ENCODE data around the gene CBLC. TPM values are rescaled to one million over a fixed set of nuclear protein-coding genes. Genes with fewer than 3 reads are reported as not detected.

The CBLC gene
- polyA plus RNA-seq, 1 experiment = not detected

DNA sequence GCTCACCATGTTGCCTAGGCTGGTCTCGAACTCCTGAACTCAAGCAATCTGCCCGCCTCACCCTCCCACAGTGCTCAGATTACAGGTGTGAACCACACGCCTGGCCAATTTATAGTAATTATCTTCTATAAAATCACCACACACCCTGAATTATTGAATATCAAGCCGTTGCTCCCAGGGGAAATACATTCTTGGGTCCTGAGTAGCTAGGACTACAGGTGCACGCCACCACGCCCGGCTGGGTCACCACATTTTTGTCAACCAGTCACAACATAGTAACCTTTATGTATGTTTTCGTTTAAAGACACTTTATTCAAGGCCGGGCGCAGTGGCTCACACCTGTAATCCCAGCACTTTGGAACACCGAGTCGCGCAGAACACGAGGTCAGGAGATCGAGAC, 8.3 kb downstream of the CBLC start:
- H3K4me3 ChIP-seq (ENCODE audit: low read depth, low read length) = no peak overlapping the region
- CTCF ChIA-PET = interaction anchor here (0.6 to 3.6 kb wide), 5 partner anchors 11 to 62 kb away, joined by 3 to 37 read pairs (median 4); partner anchors contain the start of gene NECTIN2
- H3K9me3 ChIP-seq (ENCODE audit: control insufficient read depth, insufficient read depth, low read length) = no peaks in the 10 kb centered on the region
- POLR2A ChIA-PET = no interaction called here
- DNase-seq (ENCODE audit: low read depth, low spot score) = no peak
- TF ChIP-seq, protein P1, sequence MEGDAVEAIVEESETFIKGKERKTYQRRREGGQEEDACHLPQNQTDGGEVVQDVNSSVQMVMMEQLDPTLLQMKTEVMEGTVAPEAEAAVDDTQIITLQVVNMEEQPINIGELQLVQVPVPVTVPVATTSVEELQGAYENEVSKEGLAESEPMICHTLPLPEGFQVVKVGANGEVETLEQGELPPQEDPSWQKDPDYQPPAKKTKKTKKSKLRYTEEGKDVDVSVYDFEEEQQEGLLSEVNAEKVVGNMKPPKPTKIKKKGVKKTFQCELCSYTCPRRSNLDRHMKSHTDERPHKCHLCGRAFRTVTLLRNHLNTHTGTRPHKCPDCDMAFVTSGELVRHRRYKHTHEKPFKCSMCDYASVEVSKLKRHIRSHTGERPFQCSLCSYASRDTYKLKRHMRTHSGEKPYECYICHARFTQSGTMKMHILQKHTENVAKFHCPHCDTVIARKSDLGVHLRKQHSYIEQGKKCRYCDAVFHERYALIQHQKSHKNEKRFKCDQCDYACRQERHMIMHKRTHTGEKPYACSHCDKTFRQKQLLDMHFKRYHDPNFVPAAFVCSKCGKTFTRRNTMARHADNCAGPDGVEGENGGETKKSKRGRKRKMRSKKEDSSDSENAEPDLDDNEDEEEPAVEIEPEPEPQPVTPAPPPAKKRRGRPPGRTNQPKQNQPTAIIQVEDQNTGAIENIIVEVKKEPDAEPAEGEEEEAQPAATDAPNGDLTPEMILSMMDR (IDR thresholded peaks at IDR 0.05; ENCODE audit: low read depth, low read length) = no peak
- H3K27me3 ChIP-seq (ENCODE audit: control insufficient read depth, insufficient read depth, low read length) = no peaks in the 10 kb centered on the region
- no peak overlapping the region for H3K27ac ChIP-seq (ENCODE audit: low read depth, low read length)

DNA sequence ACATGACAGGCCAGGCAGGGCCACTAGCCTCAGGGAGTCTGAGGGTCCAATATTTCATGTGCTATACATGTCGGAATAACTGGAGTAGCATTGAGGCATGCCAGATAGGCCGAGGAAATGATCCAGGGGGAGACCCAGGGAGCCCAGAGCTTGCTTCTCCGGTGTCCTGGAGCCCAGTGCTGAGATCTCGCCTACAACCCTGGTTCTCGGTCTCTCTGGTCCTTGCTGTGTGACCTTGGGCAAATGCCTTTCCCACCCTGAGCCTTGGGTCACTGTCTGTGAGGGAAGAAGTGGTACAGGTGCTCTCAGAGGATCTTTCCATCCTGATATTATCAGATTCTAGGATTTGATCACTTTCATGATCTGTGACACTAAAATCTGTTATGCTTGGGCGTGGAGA, 11.3 kb downstream of the CBLC start:
- ChIA-PET POLR2A (no interaction called here), CTCF (interaction anchor here (0.6 to 1.5 kb wide), 3 partner anchors 12 to 57 kb away, joined by 4 to 5 read pairs (median 5); partner anchors contain the start of gene NECTIN2)
- H3K27me3 ChIP-seq (ENCODE audit: control insufficient read depth, insufficient read depth, low read length) = no peaks in the 10 kb centered on the region
- H3K9me3 ChIP-seq (ENCODE audit: control insufficient read depth, insufficient read depth, low read length) = no peaks in the 10 kb centered on the region
- DNase-seq (ENCODE audit: low read depth, low spot score) = no peak
- TF ChIP-seq, protein P1 (IDR thresholded peaks at IDR 0.05; ENCODE audit: low read depth, low read length) = no peak
- H3K27ac ChIP-seq (ENCODE audit: low read depth, low read length) = no peak overlapping the region
- no peak overlapping the region for H3K4me3 ChIP-seq (ENCODE audit: low read depth, low read length)

DNA sequence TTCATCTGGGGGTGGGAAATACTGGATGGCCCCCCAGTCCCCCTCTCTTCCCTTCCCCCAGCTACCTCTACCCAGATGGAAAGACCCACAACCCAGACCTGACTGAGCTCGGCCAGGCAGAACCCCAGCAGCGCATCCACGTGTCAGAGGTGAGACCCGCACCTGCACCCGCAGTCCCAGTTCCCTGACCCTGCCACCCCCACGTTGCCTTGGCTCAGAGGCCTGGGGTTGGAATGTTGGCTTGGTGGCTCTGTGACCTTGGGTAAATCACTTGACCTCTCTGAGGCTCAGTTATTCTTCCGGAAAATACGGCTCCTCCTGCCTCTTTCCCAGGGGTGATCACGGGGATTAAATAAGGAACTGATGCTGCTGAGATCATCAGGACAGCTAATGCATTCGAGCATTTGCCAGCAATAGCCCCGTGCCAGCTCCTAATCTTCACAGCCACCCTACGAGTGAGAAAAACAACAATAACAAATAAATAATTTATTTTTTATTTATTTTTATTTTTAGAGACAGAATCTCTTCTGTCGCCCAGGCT, 12.3 kb downstream of the CBLC start:
- CTCF ChIA-PET = interaction anchor here (1.1 to 1.5 kb wide), 2 partner anchors 19 to 56 kb away, joined by 5 read pairs; partner anchors contain the start of gene NECTIN2
- POLR2A ChIA-PET = no interaction called here
- H3K9me3 ChIP-seq (ENCODE audit: control insufficient read depth, insufficient read depth, low read length) = no peaks in the 10 kb centered on the region
- TF ChIP-seq, protein P1 (IDR thresholded peaks at IDR 0.05; ENCODE audit: low read depth, low read length) = no peak
- H3K27ac ChIP-seq (ENCODE audit: low read depth, low read length) = no peak overlapping the region
- DNase-seq (ENCODE audit: low read depth, low spot score) = no peak
- no peak overlapping the region for H3K4me3 ChIP-seq (ENCODE audit: low read depth, low read length)
- H3K27me3 ChIP-seq (ENCODE audit: control insufficient read depth, insufficient read depth, low read length) = no peaks in the 10 kb centered on the region

DNA sequence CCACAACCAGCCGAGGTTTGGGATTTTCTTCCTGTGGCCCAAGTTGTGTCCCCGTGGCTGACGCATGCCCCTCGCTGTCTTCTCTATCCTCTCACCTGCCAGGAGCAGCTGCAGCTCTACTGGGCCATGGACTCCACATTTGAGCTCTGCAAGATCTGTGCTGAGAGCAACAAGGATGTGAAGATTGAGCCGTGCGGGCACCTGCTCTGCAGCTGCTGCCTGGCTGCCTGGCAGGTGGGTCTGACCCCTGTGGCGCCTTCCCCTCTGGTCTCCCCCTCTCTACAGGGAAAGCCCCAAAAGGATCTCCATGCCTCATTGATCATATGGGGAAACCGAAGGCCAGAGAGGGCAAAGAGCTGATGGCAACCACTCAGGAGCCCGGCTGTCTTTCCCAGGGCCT, 14.6 kb downstream of the CBLC start:
- no peaks in the 10 kb centered on the region for H3K9me3 ChIP-seq (ENCODE audit: control insufficient read depth, insufficient read depth, low read length)
- no peak overlapping the region for H3K27ac ChIP-seq (ENCODE audit: low read depth, low read length)
- no peaks in the 10 kb centered on the region for H3K27me3 ChIP-seq (ENCODE audit: control insufficient read depth, insufficient read depth, low read length)
- TF ChIP-seq, protein P1 (IDR thresholded peaks at IDR 0.05; ENCODE audit: low read depth, low read length) = no peak
- no peak overlapping the region for H3K4me3 ChIP-seq (ENCODE audit: low read depth, low read length)
- DNase-seq (ENCODE audit: low read depth, low spot score) = no peak
- CTCF ChIA-PET = interaction anchor here (1.7 kb wide), 1 partner anchor 8 kb away, joined by 10 read pairs; no protein-coding TSS in a partner anchor
- POLR2A ChIA-PET = interaction anchor here (0.6 kb wide), 1 partner anchor 49 kb away, joined by 3 read pairs; no protein-coding TSS in a partner anchor

DNA sequence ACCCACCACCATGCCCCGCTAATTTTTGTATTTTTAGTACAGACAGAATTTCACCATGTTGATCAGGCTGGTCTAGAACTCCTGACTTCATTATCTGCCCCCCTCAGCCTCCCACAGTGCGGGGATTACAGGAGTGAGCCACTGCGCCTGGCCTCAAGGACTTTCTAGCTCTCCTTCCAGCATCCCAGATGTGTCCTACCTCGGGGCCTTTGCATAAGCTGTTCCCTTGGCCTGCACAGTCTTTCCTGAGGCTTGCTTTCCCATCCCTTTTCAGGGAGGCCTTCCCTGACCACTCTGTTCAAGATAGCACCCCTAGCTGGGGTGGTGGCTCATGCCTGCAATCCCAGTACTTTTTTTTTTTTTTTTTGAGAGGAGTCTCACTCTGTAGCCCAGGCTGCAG, 16.9 kb downstream of the CBLC start:
- H3K27ac ChIP-seq (ENCODE audit: low read depth, low read length) = no peak overlapping the region
- POLR2A ChIA-PET = no interaction called here
- CTCF ChIA-PET = interaction anchor here (0.7 to 1.5 kb wide), 7 partner anchors 10 to 224 kb away, joined by 3 to 8 read pairs (median 4); no protein-coding TSS in a partner anchor
- no peak for DNase-seq (ENCODE audit: low read depth, low spot score)
- H3K4me3 ChIP-seq (ENCODE audit: low read depth, low read length) = no peak overlapping the region
- TF ChIP-seq, protein P1 (IDR thresholded peaks at IDR 0.05; ENCODE audit: low read depth, low read length) = no peak
- no peaks in the 10 kb centered on the region for H3K9me3 ChIP-seq (ENCODE audit: control insufficient read depth, insufficient read depth, low read length)
- no peaks in the 10 kb centered on the region for H3K27me3 ChIP-seq (ENCODE audit: control insufficient read depth, insufficient read depth, low read length)
